Esophagus squamous epithelium (tissue), 4 donors: ENCODE data around the gene GULP1.

Experiments used
- CTCF ChIP-seq, 6 experiments: fragments of 450-650 bp in 4 of 6; fragments of 200-600 bp in 2 of 6; sonication (generic) in 2 of 6; IDR thresholded peaks; one replicate each; pipeline ENCODE4 v1.5.1; 2016 to 2019; ENCODE audit warnings: antibody characterized with exemption in 6 of 6, mild to moderate bottlenecking in 4 of 6, moderate library complexity in 4 of 6
- POLR2A ChIP-seq, 4 donors: fragments of 450-650 bp; IDR thresholded peaks; one replicate each; pipeline ENCODE4 v1.6.1; 2017; ENCODE audit warnings: antibody characterized with exemption in 4 of 4, mild to moderate bottlenecking in 4 of 4, moderate library complexity in 3 of 4

- TF ChIP-seq CTCF (IDR thresholded peaks at IDR 0.05) (no peak), POLR2A (IDR thresholded peaks at IDR 0.05) (no peak)
Observed at GRCh38 chr2:188576006-188576405, 284.3 kb downstream of the GULP1 start.
